H9 (cell line): ENCODE measurements around the gene GM2A. TPM values are rescaled to one million over a fixed set of nuclear protein-coding genes. Genes with fewer than 3 reads are reported as not detected.

ENCODE experiments used
- DNase-seq: peaks from one replicate; pipeline ENCODE4 v3.0.0-alpha.2; 2017
- H2AFZ ChIP-seq: one replicate; pipeline ENCODE4 v1.6.1; 2013; ENCODE audit warnings: mild to moderate bottlenecking, low read length, control low read depth, moderate library complexity
- H2AK5ac ChIP-seq: 2 replicates; pipeline ENCODE4 v1.6.1; 2013; ENCODE audit warnings: low read length, control low read depth, mixed read lengths; ENCODE audit not compliant: insufficient read length
- H2BK120ac ChIP-seq: one replicate; pipeline ENCODE4 v1.6.1; 2013; ENCODE audit warnings: low read depth, mild to moderate bottlenecking, low read length, control low read depth, inconsistent platforms; ENCODE audit not compliant: poor library complexity, severe bottlenecking
- H2BK12ac ChIP-seq: 2 replicates; pipeline ENCODE4 v1.6.1; 2013; ENCODE audit warnings: low read length, control low read depth, mixed read lengths, low read depth; ENCODE audit not compliant: insufficient read length
- H2BK15ac ChIP-seq: 2 replicates; pipeline ENCODE4 v1.6.1; 2013; ENCODE audit warnings: low read depth, low read length, control low read depth
- H2BK20ac ChIP-seq: one replicate; pipeline ENCODE4 v1.6.1; 2013; ENCODE audit warnings: low read depth, mild to moderate bottlenecking, low read length, control low read depth, inconsistent platforms; ENCODE audit not compliant: poor library complexity, severe bottlenecking
- H2BK5ac ChIP-seq: 2 replicates; pipeline ENCODE4 v1.6.1; 2013; ENCODE audit warnings: low read length, control low read depth, mixed read lengths; ENCODE audit not compliant: insufficient read length
- H3K14ac ChIP-seq: 2 replicates; pipeline ENCODE4 v1.6.1; 2013; ENCODE audit warnings: low read length, control low read depth; ENCODE audit not compliant: insufficient read depth
- H3K18ac ChIP-seq: 2 replicates; pipeline ENCODE4 v1.6.1; 2013; ENCODE audit warnings: low read depth, mild to moderate bottlenecking, mixed read lengths, low read length, control low read depth; ENCODE audit not compliant: insufficient read length
- H3K23ac ChIP-seq: 2 replicates; pipeline ENCODE4 v1.6.1; 2013; ENCODE audit warnings: low read length, control low read depth, mixed read lengths, low read depth; ENCODE audit not compliant: insufficient read length
- H3K23me2 ChIP-seq: 2 replicates; pipeline ENCODE4 v1.6.1; 2013; ENCODE audit warnings: low read depth, mild to moderate bottlenecking, mixed read lengths, low read length, control low read depth; ENCODE audit not compliant: insufficient read length, poor library complexity, severe bottlenecking
- H3K27ac ChIP-seq: 2 replicates; pipeline ENCODE4 v1.5.1; 2013; ENCODE audit warnings: low read length, control low read depth, mixed read lengths, low read depth; ENCODE audit not compliant: insufficient read length
- H3K27me3 ChIP-seq: 2 replicates; pipeline ENCODE4 v1.6.1; 2013; ENCODE audit warnings: low read length, control low read depth, inconsistent platforms; ENCODE audit not compliant: insufficient read depth
- H3K4ac ChIP-seq: 2 replicates; pipeline ENCODE4 v1.6.1; 2013; ENCODE audit warnings: low read depth, mild to moderate bottlenecking, control low read depth, inconsistent platforms, low read length, moderate library complexity
- H3K4me1 ChIP-seq: 2 replicates; pipeline ENCODE4 v1.6.1; 2013; ENCODE audit warnings: low read length, control low read depth, inconsistent platforms; ENCODE audit not compliant: insufficient read depth
- H3K4me2 ChIP-seq: 2 replicates; pipeline ENCODE4 v1.6.1; 2013; ENCODE audit warnings: low read length, control low read depth, mixed read lengths; ENCODE audit not compliant: insufficient read length, insufficient read depth
- H3K56ac ChIP-seq: 2 replicates; pipeline ENCODE4 v1.6.1; 2013; ENCODE audit warnings: low read depth, mild to moderate bottlenecking, mixed read lengths, low read length, control low read depth; ENCODE audit not compliant: insufficient read length
- H3K79me1 ChIP-seq: 2 replicates; pipeline ENCODE4 v1.6.1; 2013; ENCODE audit warnings: low read depth, mild to moderate bottlenecking, moderate library complexity, low read length, control low read depth, inconsistent platforms; ENCODE audit not compliant: insufficient read depth, poor library complexity, severe bottlenecking
- H3K79me2 ChIP-seq: 2 replicates; pipeline ENCODE4 v1.6.1; 2013; ENCODE audit warnings: low read length, control low read depth, inconsistent platforms; ENCODE audit not compliant: insufficient read depth
- H3K9ac ChIP-seq: 2 replicates; pipeline ENCODE4 v1.6.1; 2013; ENCODE audit warnings: low read length, control low read depth, mixed read lengths; ENCODE audit not compliant: insufficient read length; ENCODE audit errors: extremely low read depth
- H3K9me3 ChIP-seq: one replicate; pipeline ENCODE4 v1.6.1; 2013; ENCODE audit warnings: low read depth, low read length, inconsistent platforms; ENCODE audit not compliant: control insufficient read depth
- H3T11ph ChIP-seq: one replicate; pipeline ENCODE4 v1.6.1; 2013; ENCODE audit warnings: mild to moderate bottlenecking, low read length, control low read depth, inconsistent platforms
- H4K20me1 ChIP-seq: one replicate; pipeline ENCODE4 v1.6.1; 2013; ENCODE audit not compliant: control insufficient read depth, insufficient read length, insufficient read depth
- H4K5ac ChIP-seq: 2 replicates; pipeline ENCODE4 v1.6.1; 2013; ENCODE audit warnings: low read depth, mild to moderate bottlenecking, mixed read lengths, low read length, control low read depth; ENCODE audit not compliant: insufficient read length
- H4K8ac ChIP-seq: replicated peaks from 2 replicates; pipeline ENCODE4 v1.6.1; 2013; ENCODE audit warnings: low read length, control low read depth, mixed read lengths, low read depth; ENCODE audit not compliant: insufficient read length
- H4K91ac ChIP-seq: 2 replicates; pipeline ENCODE4 v1.6.1; 2013; ENCODE audit warnings: low read depth, mild to moderate bottlenecking, moderate library complexity, mixed read lengths, low read length, control low read depth; ENCODE audit not compliant: insufficient read length
- H3K27ac Mint-ChIP-seq, 3 experiments: 2 replicates in 2 of 3; 3 replicates in 1 of 3; pipeline ENCODE4 v1.8.0; 2020 to 2021; ENCODE audit warnings: mixed read lengths in 3 of 3, mild to moderate bottlenecking in 1 of 3, moderate library complexity in 1 of 3
- H3K27me3 Mint-ChIP-seq: 2 replicates; pipeline ENCODE4 v1.8.0; 2021; ENCODE audit warnings: low read depth, mild to moderate bottlenecking, moderate library complexity, mixed read lengths
- H3K36me3 Mint-ChIP-seq, 3 experiments: 2 replicates in 2 of 3; 3 replicates in 1 of 3; pipeline ENCODE4 v1.8.0; 2020 to 2021; ENCODE audit warnings: low read depth in 3 of 3, mixed read lengths in 3 of 3; ENCODE audit not compliant: insufficient read depth in 1 of 3
- H3K4me1 Mint-ChIP-seq, 2 experiments: 2 replicates each; pipeline ENCODE4 v1.8.0; 2020; ENCODE audit warnings: mixed read lengths in 2 of 2
- H3K4me3 Mint-ChIP-seq, 2 experiments: 2 replicates in 1 of 2; 3 replicates in 1 of 2; pipeline ENCODE4 v1.8.0; 2020 to 2021; ENCODE audit warnings: mild to moderate bottlenecking in 2 of 2, mixed read lengths in 2 of 2, moderate library complexity in 1 of 2
- H3K9me3 Mint-ChIP-seq, 2 experiments: 2 replicates in 1 of 2; 3 replicates in 1 of 2; pipeline ENCODE4 v1.8.0; 2020; ENCODE audit warnings: mild to moderate bottlenecking in 2 of 2, mixed read lengths in 2 of 2, moderate library complexity in 1 of 2
- WGBS: extraction: QIAGEN DNeasy Blood & Tissue Kit; methylation state at CpG from one replicate; pipeline ENCODE4 v1.1.7; 2013; ENCODE audit warnings: missing lambda C conversion rate, low lambda C conversion rate, mixed read lengths; ENCODE audit not compliant: insufficient read length; ENCODE audit errors: extremely low coverage; 5-methylcytosine and 5-hydroxymethylcytosine counted together
- total RNA-seq: library from RNA; stranded (reverse); gene quantifications from 2 replicates; pipeline ENCODE4 v1.2.1, GENCODE V29; 2021
- TF ChIP-seq, protein P1 (sequence below): fragments of 200-600 bp; sonication (generic); conservative IDR thresholded peaks from 3 replicates; pipeline ENCODE4 v1.8.0; 2021; ENCODE audit warnings: antibody characterized with exemption, mild to moderate bottlenecking

The GM2A gene
- total RNA-seq, 1 experiment from 2014 or later = 27.8 TPM

GRCh38 chr5:151315998-151316597, 63.1 kb downstream of the GM2A start:
- H3K9me3 Mint-ChIP-seq = peaks cover 0 to 3% of the 10 kb centered on the region in 2 experiments; a peak in 1 of 5 replicates
- no peak overlapping the region for H3K56ac ChIP-seq
- H2BK120ac ChIP-seq = no peak overlapping the region
- no peak overlapping the region for H2AK5ac ChIP-seq
- H2BK5ac ChIP-seq = no peak overlapping the region
- H3K27ac Mint-ChIP-seq = no peak overlapping the region; a peak in 1 of 7 replicates
- no peak overlapping the region for H3K27ac ChIP-seq
- no peaks in the 10 kb centered on the region for H3K79me2 ChIP-seq
- H4K91ac ChIP-seq = no peak overlapping the region
- DNase-seq = peak; percentile 64
- H3K36me3 Mint-ChIP-seq = no peaks in the 10 kb centered on the region
- no peak overlapping the region for H3K4me2 ChIP-seq
- H3K18ac ChIP-seq = no peak overlapping the region
- no peaks in the 10 kb centered on the region for H3K9me3 ChIP-seq
- no peak overlapping the region for H3K4ac ChIP-seq
- no peak overlapping the region for H3K9ac ChIP-seq
- H3K27me3 Mint-ChIP-seq = no peaks in the 10 kb centered on the region; the same call in 1 of the 2 replicates
- no peak overlapping the region for H3K4me3 Mint-ChIP-seq
- H4K20me1 ChIP-seq = no peaks in the 10 kb centered on the region
- no peak overlapping the region for H4K5ac ChIP-seq
- H2AFZ ChIP-seq = peak overlapping the region; percentile 82
- H3K4me1 ChIP-seq = no peaks in the 10 kb centered on the region
- H4K8ac ChIP-seq = no peak overlapping the region
- no CpG with 5 or more reads among the region's 8 CpGs for WGBS
- no peak overlapping the region for H2BK12ac ChIP-seq
- no peak overlapping the region for H3K23ac ChIP-seq
- no peak overlapping the region for H3T11ph ChIP-seq
- H3K4me1 Mint-ChIP-seq = peaks cover 24 to 28% of the 10 kb centered on the region in 2 experiments
- H3K27me3 ChIP-seq = no peaks in the 10 kb centered on the region
- H3K14ac ChIP-seq = no peak overlapping the region
- TF ChIP-seq, protein P1, sequence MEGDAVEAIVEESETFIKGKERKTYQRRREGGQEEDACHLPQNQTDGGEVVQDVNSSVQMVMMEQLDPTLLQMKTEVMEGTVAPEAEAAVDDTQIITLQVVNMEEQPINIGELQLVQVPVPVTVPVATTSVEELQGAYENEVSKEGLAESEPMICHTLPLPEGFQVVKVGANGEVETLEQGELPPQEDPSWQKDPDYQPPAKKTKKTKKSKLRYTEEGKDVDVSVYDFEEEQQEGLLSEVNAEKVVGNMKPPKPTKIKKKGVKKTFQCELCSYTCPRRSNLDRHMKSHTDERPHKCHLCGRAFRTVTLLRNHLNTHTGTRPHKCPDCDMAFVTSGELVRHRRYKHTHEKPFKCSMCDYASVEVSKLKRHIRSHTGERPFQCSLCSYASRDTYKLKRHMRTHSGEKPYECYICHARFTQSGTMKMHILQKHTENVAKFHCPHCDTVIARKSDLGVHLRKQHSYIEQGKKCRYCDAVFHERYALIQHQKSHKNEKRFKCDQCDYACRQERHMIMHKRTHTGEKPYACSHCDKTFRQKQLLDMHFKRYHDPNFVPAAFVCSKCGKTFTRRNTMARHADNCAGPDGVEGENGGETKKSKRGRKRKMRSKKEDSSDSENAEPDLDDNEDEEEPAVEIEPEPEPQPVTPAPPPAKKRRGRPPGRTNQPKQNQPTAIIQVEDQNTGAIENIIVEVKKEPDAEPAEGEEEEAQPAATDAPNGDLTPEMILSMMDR = peak; percentile 87
- no peaks in the 10 kb centered on the region for H3K79me1 ChIP-seq
- no peaks in the 10 kb centered on the region for H3K23me2 ChIP-seq
- H2BK20ac ChIP-seq = peak overlapping the region; percentile 32
- H2BK15ac ChIP-seq = no peak overlapping the region
